Gastrocnemius medialis (tissue), 4 donors: ENCODE data around the gene CACNB4. TPM values are rescaled to one million over a fixed set of nuclear protein-coding genes. Genes with fewer than 3 reads are reported as not detected.

ENCODE experiments used
- ATAC-seq, 2 donors: fragments of 150-250 bp; one replicate each; pipeline ENCODE4 v1.9.1; 2016
- DNase-seq, 2 donors: peaks; one replicate each; pipeline ENCODE4 v3.0.0-alpha.2; 2019
- H3K27ac ChIP-seq, 4 donors: fragments of 200-600 bp; sonication (generic); 1 replicate in 1 of 4; 2 replicates in 3 of 4; pipeline ENCODE4 v1.5.1; 2016 to 2018; ENCODE audit warnings: mild to moderate bottlenecking in 2 of 4, moderate library complexity in 1 of 4
- H3K27me3 ChIP-seq, 3 donors: fragments of 200-600 bp; sonication (generic) in 2 of 3; 1 replicate in 1 of 3; 2 replicates in 2 of 3; pipeline versions ENCODE4 v1.5.1 to v1.6.0; 2016 to 2019; ENCODE audit warnings: mild to moderate bottlenecking in 1 of 3, moderate library complexity in 1 of 3
- H3K36me3 ChIP-seq, 2 donors: fragments of 200-600 bp; sonication (generic) in 1 of 2; one replicate each; pipeline ENCODE4 v1.5.1; 2017 to 2018
- H3K4me1 ChIP-seq, 2 donors: fragments of 200-600 bp; sonication (generic) in 1 of 2; one replicate each; pipeline ENCODE4 v1.5.1; 2016 to 2017; ENCODE audit warnings: mild to moderate bottlenecking in 2 of 2
- H3K4me3 ChIP-seq, 4 donors: fragments of 200-600 bp; sonication (generic) in 3 of 4; 1 replicate in 1 of 4; 2 replicates in 3 of 4; pipeline ENCODE4 v1.5.1; 2016 to 2019; ENCODE audit warnings: mild to moderate bottlenecking in 2 of 4
- H3K9me3 ChIP-seq, 3 donors: fragments of 200-600 bp; sonication (generic) in 2 of 3; 1 replicate in 1 of 3; 2 replicates in 2 of 3; pipeline ENCODE4 v1.5.1; 2016 to 2019
- CTCF ChIP-seq, 5 experiments: fragments of 450-650 bp in 3 of 5; fragments of 200-600 bp in 2 of 5; sonication (generic) in 2 of 5; IDR thresholded peaks in 4 of 5; conservative IDR thresholded peaks in 1 of 5; 1 replicate in 4 of 5; 2 replicates in 1 of 5; pipeline ENCODE4 v1.5.1; 2016 to 2019; ENCODE audit warnings: antibody characterized with exemption in 5 of 5, mild to moderate bottlenecking in 3 of 5, moderate library complexity in 3 of 5
- POLR2A ChIP-seq, 2 donors: fragments of 450-650 bp; IDR thresholded peaks; one replicate each; pipeline ENCODE4 v1.6.1; 2017; ENCODE audit warnings: antibody characterized with exemption in 2 of 2, mild to moderate bottlenecking in 2 of 2, moderate library complexity in 2 of 2
- in situ Hi-C, 4 donors: fragments of 200-750 bp; cut with MboI; loops; one replicate each; pipeline versions ENCODE4 v1.15.0 to v1.8.0; 2017; ENCODE audit warnings: low sequenced_read_pairs in 4 of 4
- intact Hi-C: fragments of 100-400 bp; cut with DNase I; formaldehyde crosslinking; loops from one replicate; pipeline ENCODE4 v1.15.1; 2023; ENCODE audit warnings: low total_unique reads
- total RNA-seq, 4 donors: library from RNA; depleted of rRNA; stranded (reverse); fragments of >200 nt; gene quantifications; one replicate each; pipeline versions ENCODE4 v1.1.0 to v1.2.3, GENCODE V29; 2016

Gene CACNB4
- total RNA-seq, 4 donors from 2014 or later, result 0.04 to 0.56 (median 0.36) TPM

- no peak overlapping the region for H3K27ac ChIP-seq
- intact Hi-C loops, result no loop called here
Measured at GRCh38 chr2:152106464-152106863, 7.6 kb upstream of the CACNB4 start.

GRCh38 chr2:152103271-152103670, 4.4 kb upstream of the CACNB4 start:
- no peak for ATAC-seq
- Histone ChIP-seq H3K27me3 (peaks cover 23 to 32% (median 24%) of the 10 kb centered on the region in 3 donors), H3K4me3 (no peak overlapping the region), H3K9me3 (no peaks in the 10 kb centered on the region), H3K27ac (no peak overlapping the region), H3K4me1 (peaks cover 0 to 14% of the 10 kb centered on the region in 2 donors), H3K36me3 (no peaks in the 10 kb centered on the region)
- DNase-seq, result no peak
- TF ChIP-seq POLR2A (IDR thresholded peaks at IDR 0.05) (no peak), CTCF (IDR thresholded peaks at IDR 0.05 in 4 of 5, conservative IDR thresholded peaks at IDR 0.05 in 1 of 5) (no peak)
- intact Hi-C loops (no loop called here), in situ Hi-C loops (no loop called here)

More at GRCh38 chr2:152106464-152106863, 7.6 kb upstream of the CACNB4 start:
- Histone ChIP-seq H3K27me3 (peaks cover 0 to 2% (median under 1%) of the 10 kb centered on the region in 3 donors), H3K4me3 (no peak overlapping the region), H3K4me1 (no peaks in the 10 kb centered on the region), H3K9me3 (no peaks in the 10 kb centered on the region), H3K36me3 (no peaks in the 10 kb centered on the region)
- in situ Hi-C loops, result no loop called here
- no peak for DNase-seq
- ATAC-seq, result no peak
- TF ChIP-seq CTCF (IDR thresholded peaks at IDR 0.05 in 4 of 5, conservative IDR thresholded peaks at IDR 0.05 in 1 of 5) (no peak), POLR2A (IDR thresholded peaks at IDR 0.05) (no peak)

GRCh38 chr2:152100961-152101360, 2.1 kb upstream of the CACNB4 start:
- no peak overlapping the region for H3K27ac ChIP-seq
- TF ChIP-seq CTCF (IDR thresholded peaks at IDR 0.05 in 4 of 5, conservative IDR thresholded peaks at IDR 0.05 in 1 of 5), result no peak
- TF ChIP-seq POLR2A (IDR thresholded peaks at IDR 0.05), result no peak

GRCh38 chr2:152099367-152100050, 665 bp upstream of the CACNB4 start:
- Histone ChIP-seq H3K27me3 (peaks cover 24 to 47% (median 24%) of the 10 kb centered on the region in 3 donors), H3K4me3 (peak overlapping the region; percentile 62 to 71 (median 64)), H3K36me3 (no peaks in the 10 kb centered on the region), H3K9me3 (no peaks in the 10 kb centered on the region), H3K27ac (no peak overlapping the region), H3K4me1 (peaks cover 7 to 22% of the 10 kb centered on the region in 2 donors)
- ATAC-seq, result no peak
- TF ChIP-seq POLR2A (IDR thresholded peaks at IDR 0.05) (no peak), CTCF (IDR thresholded peaks at IDR 0.05 in 4 of 5, conservative IDR thresholded peaks at IDR 0.05 in 1 of 5) (no peak)
- in situ Hi-C loops, result no loop called here
- no peak for DNase-seq
- intact Hi-C loops, result no loop called here

More at GRCh38 chr2:152100961-152101360, 2.1 kb upstream of the CACNB4 start:
- Histone ChIP-seq H3K4me1 (peaks cover 7 to 22% of the 10 kb centered on the region in 2 donors), H3K9me3 (no peaks in the 10 kb centered on the region), H3K4me3 (no peak overlapping the region), H3K27me3 (peaks cover 24 to 47% (median 24%) of the 10 kb centered on the region in 3 donors), H3K36me3 (no peaks in the 10 kb centered on the region)
- ATAC-seq, result no peak
- DNase-seq, result no peak
- in situ Hi-C loops (no loop called here), intact Hi-C loops (no loop called here)
